Tibial nerve (tissue), 3 donors: Measurements from ENCODE around the gene CIB2.
A peak's percentile ranks its signal among the peaks of the same experiment; 100 is the strongest.

Experiments
- POLR2A ChIP-seq, 2 donors: fragments of 450-650 bp; IDR thresholded peaks; one replicate each; pipeline ENCODE4 v1.6.1; 2017; ENCODE audit warnings: antibody characterized with exemption in 2 of 2, mild to moderate bottlenecking in 2 of 2, moderate library complexity in 2 of 2
- TF ChIP-seq, protein P1 (sequence below), 5 experiments: fragments of 200-600 bp in 3 of 5; fragments of 450-650 bp in 2 of 5; sonication (generic) in 3 of 5; IDR thresholded peaks; one replicate each; pipeline ENCODE4 v1.5.1; 2016 to 2019; ENCODE audit warnings: antibody characterized with exemption in 5 of 5, mild to moderate bottlenecking in 3 of 5, moderate library complexity in 2 of 5

DNA sequence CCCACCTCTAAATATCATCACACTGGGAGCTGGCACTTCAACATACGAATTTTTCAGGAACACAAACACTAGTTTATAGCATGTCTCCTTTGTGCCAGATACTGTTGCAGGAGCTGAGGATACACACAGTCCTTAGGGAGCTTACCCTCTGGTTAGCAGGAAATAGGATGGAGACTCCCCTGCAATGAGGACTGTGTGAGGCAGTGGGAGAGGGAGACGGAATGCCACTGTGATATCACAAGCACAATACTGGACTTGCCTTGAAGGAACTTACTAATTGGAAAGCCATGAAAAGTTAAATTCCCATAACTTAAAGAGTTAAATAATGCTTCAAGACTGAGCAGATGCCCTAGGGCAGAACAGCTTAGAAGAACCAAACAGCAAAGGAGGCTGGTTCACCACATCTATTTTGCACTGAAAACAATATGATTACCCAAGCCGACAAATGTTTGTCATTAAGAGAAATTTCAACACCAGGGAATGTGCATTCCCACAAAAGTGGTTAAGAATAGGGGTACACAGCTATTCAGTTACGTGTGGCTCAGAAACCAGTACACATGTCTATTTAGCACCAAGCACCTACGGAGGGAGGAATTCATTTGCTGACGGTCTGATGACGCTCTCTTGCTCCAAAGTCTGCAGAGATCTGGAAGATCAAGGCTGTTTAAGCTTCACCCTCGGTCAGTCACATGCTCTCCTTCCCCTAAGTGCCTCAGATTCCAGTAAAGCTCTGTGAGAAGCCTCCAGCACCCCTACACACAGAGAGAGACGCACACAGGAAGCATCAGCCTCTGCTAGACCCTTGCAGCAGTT lies 59.0 kb downstream of the CIB2 start:
- TF ChIP-seq, protein P1, sequence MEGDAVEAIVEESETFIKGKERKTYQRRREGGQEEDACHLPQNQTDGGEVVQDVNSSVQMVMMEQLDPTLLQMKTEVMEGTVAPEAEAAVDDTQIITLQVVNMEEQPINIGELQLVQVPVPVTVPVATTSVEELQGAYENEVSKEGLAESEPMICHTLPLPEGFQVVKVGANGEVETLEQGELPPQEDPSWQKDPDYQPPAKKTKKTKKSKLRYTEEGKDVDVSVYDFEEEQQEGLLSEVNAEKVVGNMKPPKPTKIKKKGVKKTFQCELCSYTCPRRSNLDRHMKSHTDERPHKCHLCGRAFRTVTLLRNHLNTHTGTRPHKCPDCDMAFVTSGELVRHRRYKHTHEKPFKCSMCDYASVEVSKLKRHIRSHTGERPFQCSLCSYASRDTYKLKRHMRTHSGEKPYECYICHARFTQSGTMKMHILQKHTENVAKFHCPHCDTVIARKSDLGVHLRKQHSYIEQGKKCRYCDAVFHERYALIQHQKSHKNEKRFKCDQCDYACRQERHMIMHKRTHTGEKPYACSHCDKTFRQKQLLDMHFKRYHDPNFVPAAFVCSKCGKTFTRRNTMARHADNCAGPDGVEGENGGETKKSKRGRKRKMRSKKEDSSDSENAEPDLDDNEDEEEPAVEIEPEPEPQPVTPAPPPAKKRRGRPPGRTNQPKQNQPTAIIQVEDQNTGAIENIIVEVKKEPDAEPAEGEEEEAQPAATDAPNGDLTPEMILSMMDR (IDR thresholded peaks at IDR 0.05): no peak
- peak in 1 of 2 donors; percentile 42 for TF ChIP-seq POLR2A (IDR thresholded peaks at IDR 0.05)
